ENCODE measurements around the gene KCNK1.

DNA sequence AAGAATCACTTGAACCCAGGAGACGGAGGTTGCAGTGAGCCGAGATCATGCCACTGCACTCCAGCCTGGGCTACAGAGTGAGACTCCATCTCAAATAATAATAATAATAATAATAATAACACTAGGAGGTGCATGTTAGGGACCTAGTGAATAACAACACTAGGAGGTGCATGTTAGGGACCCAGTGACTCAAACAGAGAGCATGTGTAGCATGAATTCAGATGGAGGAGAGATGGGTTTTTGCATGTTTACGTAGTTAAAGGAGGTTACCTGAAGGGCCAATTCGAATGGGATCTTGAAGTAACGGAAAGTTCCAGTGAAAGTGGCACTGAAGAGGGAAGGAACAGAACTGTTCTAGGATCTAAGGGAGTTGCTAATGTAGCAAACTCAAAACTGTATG is 7.1 kb upstream of the KCNK1 start:
- TF ChIP-seq, protein P1, sequence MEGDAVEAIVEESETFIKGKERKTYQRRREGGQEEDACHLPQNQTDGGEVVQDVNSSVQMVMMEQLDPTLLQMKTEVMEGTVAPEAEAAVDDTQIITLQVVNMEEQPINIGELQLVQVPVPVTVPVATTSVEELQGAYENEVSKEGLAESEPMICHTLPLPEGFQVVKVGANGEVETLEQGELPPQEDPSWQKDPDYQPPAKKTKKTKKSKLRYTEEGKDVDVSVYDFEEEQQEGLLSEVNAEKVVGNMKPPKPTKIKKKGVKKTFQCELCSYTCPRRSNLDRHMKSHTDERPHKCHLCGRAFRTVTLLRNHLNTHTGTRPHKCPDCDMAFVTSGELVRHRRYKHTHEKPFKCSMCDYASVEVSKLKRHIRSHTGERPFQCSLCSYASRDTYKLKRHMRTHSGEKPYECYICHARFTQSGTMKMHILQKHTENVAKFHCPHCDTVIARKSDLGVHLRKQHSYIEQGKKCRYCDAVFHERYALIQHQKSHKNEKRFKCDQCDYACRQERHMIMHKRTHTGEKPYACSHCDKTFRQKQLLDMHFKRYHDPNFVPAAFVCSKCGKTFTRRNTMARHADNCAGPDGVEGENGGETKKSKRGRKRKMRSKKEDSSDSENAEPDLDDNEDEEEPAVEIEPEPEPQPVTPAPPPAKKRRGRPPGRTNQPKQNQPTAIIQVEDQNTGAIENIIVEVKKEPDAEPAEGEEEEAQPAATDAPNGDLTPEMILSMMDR (IDR thresholded peaks at IDR 0.05) = no peak
- no peak for TF ChIP-seq POLR2A (IDR thresholded peaks at IDR 0.05)
